NT2/D1 (cell line): Measurements from ENCODE around the gene CYBRD1.

Experiments
- SUZ12 ChIP-seq: IDR thresholded peaks from 2 replicates; pipeline ENCODE4 v1.6.1; 2011; ENCODE audit not compliant: insufficient read length, insufficient read depth; ENCODE audit errors: extremely low read depth
- YY1 ChIP-seq: IDR thresholded peaks from 2 replicates; pipeline ENCODE4 v1.6.1; 2011; ENCODE audit not compliant: insufficient read length, insufficient read depth
- ZNF274 ChIP-seq: IDR thresholded peaks from 2 replicates; pipeline ENCODE4 v1.6.1; 2011; ENCODE audit warnings: mild to moderate bottlenecking, low read depth, low read length

DNA sequence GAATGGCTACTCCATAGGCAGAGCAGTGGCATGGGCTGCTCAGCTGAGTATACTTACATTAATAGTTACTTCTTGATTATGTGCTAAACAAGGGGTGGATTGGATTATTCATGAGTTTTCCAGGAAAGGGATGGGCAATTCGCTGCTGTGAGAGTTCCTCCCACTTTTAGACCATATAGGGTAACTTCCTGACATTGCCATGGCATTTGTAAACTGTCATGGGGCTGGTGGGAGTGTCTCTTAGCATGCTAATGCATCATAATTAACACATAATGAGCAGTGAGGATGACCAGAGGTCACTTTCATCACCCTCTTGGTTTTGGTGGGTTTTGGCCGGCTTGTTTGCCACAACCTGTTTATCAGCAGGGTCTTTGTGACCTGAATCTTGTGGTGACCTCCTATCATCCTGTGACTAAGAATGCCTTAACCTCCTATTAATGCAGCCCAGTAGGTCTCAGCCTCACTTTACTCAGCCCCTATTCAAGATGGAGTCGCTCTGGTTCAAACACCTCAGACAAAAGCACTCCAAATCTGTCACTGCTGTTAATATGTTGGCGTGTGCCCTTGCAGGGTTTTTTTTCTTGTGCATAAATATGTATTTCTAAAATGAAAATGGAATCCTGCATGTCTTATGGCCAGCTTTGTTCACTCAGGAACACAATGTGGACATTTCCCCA is 56.0 kb downstream of the CYBRD1 start:
- TF ChIP-seq YY1 (no peak), ZNF274 (no peak), SUZ12 (no peak)
